Measurements from ENCODE around the gene MRPL46. TPM values are rescaled to one million over a fixed set of nuclear protein-coding genes. Genes with fewer than 3 reads are reported as not detected.
"Not testable (repeated sequence)": the region's sequence is repeated elsewhere in the genome, so short reads cannot be mapped to it uniquely, and the experiment has no call there.

The MRPL46 gene
- total RNA-seq, 1 donor from 2014 or later: 15.1 TPM

GRCh38 chr15:88480981-88481380 is 13.8 kb upstream of the MRPL46 start:
- FAIRE-seq: no peak
- no peak for DNase-seq (ENCODE audit: low spot score in 2 of 2)

- DNase-seq (ENCODE audit: low spot score in 2 of 2): no peak
- no peak for FAIRE-seq
Observed at GRCh38 chr15:88479169-88479568, 12.0 kb upstream of the MRPL46 start.

GRCh38 chr15:88477904-88478303 is 10.7 kb upstream of the MRPL46 start:
- FAIRE-seq (no peak), DNase-seq (ENCODE audit: low spot score in 2 of 2) (no peak)

- DNase-seq (ENCODE audit: low spot score in 2 of 2): no peak
- FAIRE-seq: no peak
Observed at GRCh38 chr15:88477126-88477525, 9.9 kb upstream of the MRPL46 start.

GRCh38 chr15:88476635-88477060 is 9.5 kb upstream of the MRPL46 start:
- DNase-seq (ENCODE audit: low spot score in 2 of 2) (peak; percentile 37 to 55), FAIRE-seq (no peak)

- not testable (repeated sequence) for FAIRE-seq; DNase-seq (ENCODE audit: low spot score in 2 of 2)
Observed at GRCh38 chr15:88473661-88474293, 6.6 kb upstream of the MRPL46 start.

GRCh38 chr15:88472225-88472624 is 5.0 kb upstream of the MRPL46 start:
- FAIRE-seq (no peak), DNase-seq (ENCODE audit: low spot score in 2 of 2) (no peak)

GRCh38 chr15:88470625-88471372 is 3.6 kb upstream of the MRPL46 start:
- no peak for DNase-seq (ENCODE audit: low spot score in 2 of 2)
- FAIRE-seq: no peak

- FAIRE-seq (no peak), DNase-seq (ENCODE audit: low spot score in 2 of 2) (no peak)
Observed at GRCh38 chr15:88469321-88469720, 2.1 kb upstream of the MRPL46 start.

- FAIRE-seq; DNase-seq (ENCODE audit: low spot score in 2 of 2): not testable (repeated sequence)
Observed at GRCh38 chr15:88468721-88469120, 1.5 kb upstream of the MRPL46 start.

- FAIRE-seq: no peak
- DNase-seq (ENCODE audit: low spot score in 2 of 2): no peak
Observed at GRCh38 chr15:88467935-88468528, 844 bp upstream of the MRPL46 start.

GRCh38 chr15:88465633-88466224 is 1.5 kb downstream of the MRPL46 start:
- no peak for FAIRE-seq
- no peak for DNase-seq (ENCODE audit: low spot score in 2 of 2)

- DNase-seq (ENCODE audit: low spot score in 2 of 2) (no peak), FAIRE-seq (no peak)
Observed at GRCh38 chr15:88463870-88464532, 3.2 kb downstream of the MRPL46 start.

- FAIRE-seq: no peak
- DNase-seq (ENCODE audit: low spot score in 2 of 2): no peak
Observed at GRCh38 chr15:88456733-88457132, 10.5 kb downstream of the MRPL46 start.

GRCh38 chr15:88454867-88455810 is 12.0 kb downstream of the MRPL46 start:
- peak; percentile 10 to 49 for DNase-seq (ENCODE audit: low spot score in 2 of 2)
- no peak for FAIRE-seq

GRCh38 chr15:88454236-88454635 is 13.0 kb downstream of the MRPL46 start:
- FAIRE-seq (no peak), DNase-seq (ENCODE audit: low spot score in 2 of 2) (no peak)

- FAIRE-seq (no peak), DNase-seq (ENCODE audit: low spot score in 2 of 2) (no peak)
Observed at GRCh38 chr15:88453651-88454050, 13.5 kb downstream of the MRPL46 start.

GRCh38 chr15:88450125-88450798 is 16.9 kb downstream of the MRPL46 start:
- DNase-seq (ENCODE audit: low spot score in 2 of 2) (peak in 1 of 2 donors; percentile 67), FAIRE-seq (no peak)

- DNase-seq (ENCODE audit: low spot score in 2 of 2) (no peak), FAIRE-seq (no peak)
Observed at GRCh38 chr15:88449581-88449980, 17.6 kb downstream of the MRPL46 start.
